ENCODE data around the gene GABBR2.

DNA sequence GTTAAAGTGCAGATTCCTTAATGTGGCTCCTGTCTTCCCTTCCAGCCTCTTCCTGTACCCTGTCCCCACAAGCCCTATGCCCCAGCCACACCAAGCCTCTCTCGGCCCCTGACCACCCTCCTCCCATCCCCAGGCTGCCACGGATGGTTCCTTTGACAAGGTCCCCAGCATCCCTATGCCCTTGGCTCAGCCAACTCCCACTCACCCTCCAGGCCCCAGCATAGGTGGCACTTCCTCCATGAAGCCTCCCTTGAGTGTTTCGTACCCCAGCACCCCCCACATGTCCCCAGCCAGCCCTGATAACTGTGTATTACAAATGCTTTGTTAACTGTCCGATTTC, 337.8 kb downstream of the GABBR2 start:
- TF ChIP-seq, protein P1, sequence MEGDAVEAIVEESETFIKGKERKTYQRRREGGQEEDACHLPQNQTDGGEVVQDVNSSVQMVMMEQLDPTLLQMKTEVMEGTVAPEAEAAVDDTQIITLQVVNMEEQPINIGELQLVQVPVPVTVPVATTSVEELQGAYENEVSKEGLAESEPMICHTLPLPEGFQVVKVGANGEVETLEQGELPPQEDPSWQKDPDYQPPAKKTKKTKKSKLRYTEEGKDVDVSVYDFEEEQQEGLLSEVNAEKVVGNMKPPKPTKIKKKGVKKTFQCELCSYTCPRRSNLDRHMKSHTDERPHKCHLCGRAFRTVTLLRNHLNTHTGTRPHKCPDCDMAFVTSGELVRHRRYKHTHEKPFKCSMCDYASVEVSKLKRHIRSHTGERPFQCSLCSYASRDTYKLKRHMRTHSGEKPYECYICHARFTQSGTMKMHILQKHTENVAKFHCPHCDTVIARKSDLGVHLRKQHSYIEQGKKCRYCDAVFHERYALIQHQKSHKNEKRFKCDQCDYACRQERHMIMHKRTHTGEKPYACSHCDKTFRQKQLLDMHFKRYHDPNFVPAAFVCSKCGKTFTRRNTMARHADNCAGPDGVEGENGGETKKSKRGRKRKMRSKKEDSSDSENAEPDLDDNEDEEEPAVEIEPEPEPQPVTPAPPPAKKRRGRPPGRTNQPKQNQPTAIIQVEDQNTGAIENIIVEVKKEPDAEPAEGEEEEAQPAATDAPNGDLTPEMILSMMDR (conservative IDR thresholded peaks at IDR 0.05), result no peak
- no peak for TF ChIP-seq ZFX (IDR thresholded peaks at IDR 0.05)
